ENCODE measurements around the gene GARNL3. TPM values are rescaled to one million over a fixed set of nuclear protein-coding genes. Genes with fewer than 3 reads are reported as not detected.

The GARNL3 gene
- total and polyA plus RNA-seq, 2 of the 13 experiments (the other 11 are each of a cell fraction or from before 2014, with no cell fraction given) = 3.9 to 11.0 TPM

DNA sequence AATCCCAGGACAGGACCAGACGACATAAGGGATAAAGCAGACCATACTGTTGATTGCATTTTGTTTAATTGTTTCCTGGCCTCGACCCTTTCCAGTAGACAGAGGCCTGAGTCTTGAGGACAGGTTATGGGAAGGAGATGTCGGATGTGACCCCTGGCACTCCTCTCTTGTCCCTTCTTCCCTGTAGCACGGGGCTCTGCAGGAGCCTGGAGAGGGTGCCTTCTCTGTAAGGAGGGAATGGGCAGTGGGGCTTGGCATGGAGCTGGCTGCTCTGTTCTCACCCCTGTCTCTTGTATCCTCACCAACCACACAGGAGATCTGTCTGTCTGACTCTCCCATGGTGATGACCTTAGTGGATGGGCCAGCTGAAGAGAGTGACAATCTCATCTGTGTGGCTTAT lies 92.3 kb downstream of the GARNL3 start:
- no peak overlapping the region for H3K9ac ChIP-seq (ENCODE audit: insufficient read depth, low read depth, low read length)
- FAIRE-seq = no peak
- TF ChIP-seq TMF1 (CRISPR knock-in tag; IDR thresholded peaks at IDR 0.05; ENCODE audit: low read depth) = no peak
- no peak for TF ChIP-seq MAFG (CRISPR knock-in tag; IDR thresholded peaks at IDR 0.05)
- TF ChIP-seq LCORL (IDR thresholded peaks at IDR 0.05) = no peak
- no peak for TF ChIP-seq LCORL (CRISPR knock-in tag; IDR thresholded peaks at IDR 0.05)
- TF ChIP-seq JUNB (CRISPR knock-in tag; IDR thresholded peaks at IDR 0.05; ENCODE audit: borderline replicate concordance) = no peak
- ChIA-PET POLR2A (no interaction called here), CTCF (ENCODE audit: low intra/inter-chr PET ratio, low total read pairs) (no interaction called here)
- WGBS (ENCODE audit: low lambda C conversion rate) = 78% methylated on average over 4 of the region's 4 CpGs
- no peak overlapping the region for H3K4me3 ChIP-seq (replicated peaks in 1 of 3; ENCODE audit: insufficient read depth in 1 of 3, low read depth in 2 of 3, low read length in 3 of 3)
- no peak overlapping the region for H3K27ac ChIP-seq (ENCODE audit: extremely low read length, insufficient read depth, low read length)
- BruUV-seq (replicated peaks) = no TSS peak
- no peak for ATAC-seq
- no peaks in the 10 kb centered on the region for H4K20me1 ChIP-seq (ENCODE audit: insufficient read depth, low read length)
- no peak overlapping the region for H2AFZ ChIP-seq (ENCODE audit: low read length)
- intact Hi-C loops (cut with micrococcal nuclease; ENCODE audit: unreplicated experiment) (no loop called here), in situ Hi-C loops (cut with HindIII; ENCODE audit: extremely low pct_ligation_motif_present, low pct_unique_long_range_greater_than_20kb) (no loop called here)
- no peaks in the 10 kb centered on the region for H3K79me2 ChIP-seq (ENCODE audit: insufficient read depth, low read length)
- no peak overlapping the region for H3K4me2 ChIP-seq (ENCODE audit: low read depth, low read length)
- no peaks in the 10 kb centered on the region for H3K4me1 ChIP-seq (ENCODE audit: insufficient read depth, low read length)
- no peak for DNase-seq (ENCODE audit: low spot score)
- no peaks in the 10 kb centered on the region for H3K9me3 ChIP-seq (ENCODE audit: low read length)
- H3K27me3 ChIP-seq (ENCODE audit: control insufficient read depth in 1 of 2, insufficient read depth in 2 of 2, low read length in 2 of 2) = no peaks in the 10 kb centered on the region
- H3K36me3 ChIP-seq (replicated peaks in 1 of 2; ENCODE audit: control insufficient read depth in 1 of 2, insufficient read depth in 2 of 2, low read length in 2 of 2) = peaks cover 0 to 7% of the 10 kb centered on the region in 2 experiments; a peak in 1 of 5 replicates

DNA sequence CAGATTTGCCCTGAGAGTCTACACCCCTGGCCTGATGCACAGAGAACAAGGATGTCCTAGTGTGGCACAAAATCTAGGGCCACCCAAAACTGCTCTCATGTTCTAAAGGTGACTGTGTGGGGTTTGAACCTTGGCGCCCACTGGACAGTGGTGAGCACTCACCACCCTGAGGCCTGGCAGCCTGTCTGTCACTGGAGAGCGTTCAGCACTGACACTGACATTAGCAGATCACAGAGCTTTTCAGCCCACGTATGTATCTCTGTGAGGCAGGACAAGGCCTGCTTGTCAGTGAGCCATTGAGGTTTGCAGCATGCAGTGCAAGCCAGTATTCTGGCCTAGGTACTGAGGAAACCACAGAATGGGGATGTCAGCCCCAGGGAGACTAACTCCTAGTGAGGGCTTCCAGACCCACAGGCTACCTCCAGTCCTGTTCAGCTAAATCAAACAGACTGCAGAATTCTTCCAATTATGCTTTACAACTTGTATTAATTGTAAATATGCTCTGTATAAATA lies 93.5 kb downstream of the GARNL3 start:
- 83% methylated on average over 1 of the region's 3 CpGs for WGBS (ENCODE audit: low lambda C conversion rate)
- Histone ChIP-seq H3K79me2 (ENCODE audit: insufficient read depth, low read length) (no peaks in the 10 kb centered on the region), H3K9ac (ENCODE audit: insufficient read depth, low read depth, low read length) (no peak overlapping the region), H3K27me3 (ENCODE audit: control insufficient read depth in 1 of 2, insufficient read depth in 2 of 2, low read length in 2 of 2) (no peaks in the 10 kb centered on the region), H3K4me2 (ENCODE audit: low read depth, low read length) (no peak overlapping the region), H3K9me3 (ENCODE audit: low read length) (no peaks in the 10 kb centered on the region), H3K27ac (ENCODE audit: extremely low read length, insufficient read depth, low read length) (no peak overlapping the region), H3K4me1 (ENCODE audit: insufficient read depth, low read length) (no peaks in the 10 kb centered on the region), H3K36me3 (replicated peaks in 1 of 2; ENCODE audit: control insufficient read depth in 1 of 2, insufficient read depth in 2 of 2, low read length in 2 of 2) (peaks cover 0 to 7% of the 10 kb centered on the region in 2 experiments; a peak in 1 of 5 replicates), H2AFZ (ENCODE audit: low read length) (no peak overlapping the region), H4K20me1 (ENCODE audit: insufficient read depth, low read length) (no peaks in the 10 kb centered on the region), H3K4me3 (replicated peaks in 1 of 3; ENCODE audit: insufficient read depth in 1 of 3, low read depth in 2 of 3, low read length in 3 of 3) (no peak overlapping the region)
- BruUV-seq (replicated peaks) = no TSS peak
- DNase-seq (ENCODE audit: low spot score) (no peak), FAIRE-seq (no peak), ATAC-seq (no peak)
- in situ Hi-C loops (cut with HindIII; ENCODE audit: extremely low pct_ligation_motif_present, low pct_unique_long_range_greater_than_20kb) = no loop called here
- intact Hi-C loops (cut with micrococcal nuclease; ENCODE audit: unreplicated experiment) = no loop called here
- ChIA-PET POLR2A (interaction anchor here (1.5 kb wide), 1 partner anchor 39 kb away, joined by 5 read pairs; the partner anchor contains the start of gene SLC2A8), CTCF (ENCODE audit: low intra/inter-chr PET ratio, low total read pairs) (no interaction called here)
- TF ChIP-seq ZFP36L2 (CRISPR knock-in tag; IDR thresholded peaks at IDR 0.05) = no peak
- TF ChIP-seq ZNF570 (CRISPR knock-in tag; IDR thresholded peaks at IDR 0.05; ENCODE audit: borderline replicate concordance) = no peak
- no peak for TF ChIP-seq FOXM1 (CRISPR knock-in tag; IDR thresholded peaks at IDR 0.05)
- no peak for TF ChIP-seq ZNF335 (CRISPR knock-in tag; IDR thresholded peaks at IDR 0.05)
- no peak for TF ChIP-seq NCOA5 (CRISPR knock-in tag; IDR thresholded peaks at IDR 0.05)
- TF ChIP-seq ZNF556 (CRISPR knock-in tag; IDR thresholded peaks at IDR 0.05; ENCODE audit: borderline replicate concordance) = no peak
- TF ChIP-seq, protein P1, sequence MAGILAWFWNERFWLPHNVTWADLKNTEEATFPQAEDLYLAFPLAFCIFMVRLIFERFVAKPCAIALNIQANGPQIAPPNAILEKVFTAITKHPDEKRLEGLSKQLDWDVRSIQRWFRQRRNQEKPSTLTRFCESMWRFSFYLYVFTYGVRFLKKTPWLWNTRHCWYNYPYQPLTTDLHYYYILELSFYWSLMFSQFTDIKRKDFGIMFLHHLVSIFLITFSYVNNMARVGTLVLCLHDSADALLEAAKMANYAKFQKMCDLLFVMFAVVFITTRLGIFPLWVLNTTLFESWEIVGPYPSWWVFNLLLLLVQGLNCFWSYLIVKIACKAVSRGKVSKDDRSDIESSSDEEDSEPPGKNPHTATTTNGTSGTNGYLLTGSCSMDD (CRISPR knock-in tag; IDR thresholded peaks at IDR 0.05) = no peak
- TF ChIP-seq ZZZ3 (CRISPR knock-in tag; IDR thresholded peaks at IDR 0.05; ENCODE audit: borderline replicate concordance) = no peak
- TF ChIP-seq ZNF138 (CRISPR knock-in tag; IDR thresholded peaks at IDR 0.05; ENCODE audit: low read depth) = no peak
- no peak for TF ChIP-seq CCDC6 (CRISPR knock-in tag; IDR thresholded peaks at IDR 0.05)
- TF ChIP-seq MED8 (CRISPR knock-in tag; IDR thresholded peaks at IDR 0.05; ENCODE audit: insufficient replicate concordance) = no peak
- no peak for TF ChIP-seq DPF2 (CRISPR knock-in tag; IDR thresholded peaks at IDR 0.05; ENCODE audit: borderline replicate concordance, low read depth)
- TF ChIP-seq ZNF260 (CRISPR knock-in tag; IDR thresholded peaks at IDR 0.05; ENCODE audit: borderline replicate concordance, low read depth) = no peak
- no peak for TF ChIP-seq GTF2F1 (IDR thresholded peaks at IDR 0.05; ENCODE audit: low read length)
- TF ChIP-seq ZNF703 (CRISPR knock-in tag; IDR thresholded peaks at IDR 0.05; ENCODE audit: borderline replicate concordance) = no peak
- TF ChIP-seq, protein P2, sequence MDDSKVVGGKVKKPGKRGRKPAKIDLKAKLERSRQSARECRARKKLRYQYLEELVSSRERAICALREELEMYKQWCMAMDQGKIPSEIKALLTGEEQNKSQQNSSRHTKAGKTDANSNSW (CRISPR knock-in tag; IDR thresholded peaks at IDR 0.05; ENCODE audit: borderline replicate concordance) = no peak
